ENCODE data around the gene BLACAT1. TPM values are rescaled to one million over a fixed set of nuclear protein-coding genes. Genes with fewer than 3 reads are reported as not detected.
A peak's percentile ranks its signal among the peaks of the same experiment; 100 is the strongest.

BLACAT1 gene
- total RNA-seq, 1 experiment from 2014 or later = 13.5 TPM

DNA sequence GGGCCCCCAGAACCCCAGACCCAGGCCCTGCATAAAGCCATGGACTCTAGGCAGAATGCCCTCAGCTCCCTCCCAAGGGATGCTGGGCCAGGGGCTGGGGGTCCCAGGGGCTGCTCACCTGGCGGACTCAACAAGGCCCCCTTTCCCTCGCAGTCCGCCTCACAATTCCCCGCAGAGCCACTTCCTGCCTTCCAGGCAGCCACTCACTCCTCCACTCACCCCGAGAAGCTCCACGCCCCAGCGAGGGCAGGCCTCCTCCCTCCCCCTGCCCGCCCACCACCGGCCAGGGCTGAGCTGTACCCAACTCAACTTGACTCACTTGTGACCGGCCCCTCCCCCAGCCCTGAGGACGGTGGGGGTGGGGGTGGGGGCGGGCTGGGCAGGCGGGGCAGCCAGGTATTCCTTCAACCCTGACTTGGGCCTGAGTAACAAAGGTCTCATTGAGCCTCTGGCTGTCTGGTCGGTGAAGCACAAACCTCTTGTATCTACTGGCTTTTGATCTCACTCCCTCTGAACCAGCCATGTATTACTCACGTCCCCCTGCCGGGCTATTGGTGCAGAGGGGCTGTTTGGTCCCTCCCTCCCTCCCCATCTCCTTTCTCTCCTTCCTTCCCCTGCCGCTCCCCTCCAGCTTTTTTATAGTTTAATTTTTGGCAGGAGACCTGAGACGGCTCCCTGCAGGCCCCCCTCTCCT is 5.9 kb downstream of the BLACAT1 start:
- no peaks in the 10 kb centered on the region for H3K9me3 ChIP-seq (ENCODE audit: insufficient read depth, low read depth)
- peaks cover 42% of the 10 kb centered on the region for H3K4me1 ChIP-seq (replicated peaks; ENCODE audit: insufficient read depth)
- peaks cover 6% of the 10 kb centered on the region; the same call in 1 of the 2 replicates for H4K20me1 ChIP-seq (ENCODE audit: insufficient read depth)
- peak overlapping the region; percentile 74 for H3K27ac ChIP-seq
- no peaks in the 10 kb centered on the region for H3K9me2 ChIP-seq (ENCODE audit: insufficient read depth)
- peak overlapping the region; percentile 79 for H3K4me3 ChIP-seq
- no TSS peak for BruUV-seq (replicated peaks)
- peak overlapping the region; percentile 93 for H3K4me2 ChIP-seq
- H2AFZ ChIP-seq = peak overlapping the region; percentile 70; the same call in 1 of the 2 replicates
- peak; percentile 93 to 95 for DNase-seq
- H3K79me2 ChIP-seq (ENCODE audit: low read depth) = peaks cover 48% of the 10 kb centered on the region
- peaks cover 37% of the 10 kb centered on the region for H3F3A ChIP-seq (ENCODE audit: insufficient read depth, low read depth)
- POLR2A ChIA-PET (ENCODE audit: unreplicated experiment) = interaction anchor here (0.5 to 1.3 kb wide), 5 partner anchors 9 to 1405 kb away, joined by 3 to 10 read pairs (median 8); no protein-coding TSS in a partner anchor
- no peaks in the 10 kb centered on the region for H3K36me3 ChIP-seq (ENCODE audit: low read depth)
- H3K27me3 ChIP-seq (ENCODE audit: insufficient read depth, low read depth) = peaks cover 1% of the 10 kb centered on the region; the same call in 1 of the 2 replicates
- TF ChIP-seq EZH2 (IDR thresholded peaks at IDR 0.05; ENCODE audit: low read depth) = no peak
- TF ChIP-seq, protein P1, sequence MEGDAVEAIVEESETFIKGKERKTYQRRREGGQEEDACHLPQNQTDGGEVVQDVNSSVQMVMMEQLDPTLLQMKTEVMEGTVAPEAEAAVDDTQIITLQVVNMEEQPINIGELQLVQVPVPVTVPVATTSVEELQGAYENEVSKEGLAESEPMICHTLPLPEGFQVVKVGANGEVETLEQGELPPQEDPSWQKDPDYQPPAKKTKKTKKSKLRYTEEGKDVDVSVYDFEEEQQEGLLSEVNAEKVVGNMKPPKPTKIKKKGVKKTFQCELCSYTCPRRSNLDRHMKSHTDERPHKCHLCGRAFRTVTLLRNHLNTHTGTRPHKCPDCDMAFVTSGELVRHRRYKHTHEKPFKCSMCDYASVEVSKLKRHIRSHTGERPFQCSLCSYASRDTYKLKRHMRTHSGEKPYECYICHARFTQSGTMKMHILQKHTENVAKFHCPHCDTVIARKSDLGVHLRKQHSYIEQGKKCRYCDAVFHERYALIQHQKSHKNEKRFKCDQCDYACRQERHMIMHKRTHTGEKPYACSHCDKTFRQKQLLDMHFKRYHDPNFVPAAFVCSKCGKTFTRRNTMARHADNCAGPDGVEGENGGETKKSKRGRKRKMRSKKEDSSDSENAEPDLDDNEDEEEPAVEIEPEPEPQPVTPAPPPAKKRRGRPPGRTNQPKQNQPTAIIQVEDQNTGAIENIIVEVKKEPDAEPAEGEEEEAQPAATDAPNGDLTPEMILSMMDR (conservative IDR thresholded peaks at IDR 0.05) = no peak
- CTCF ChIA-PET = interaction anchor here (0.6 kb wide), 1 partner anchor 803 kb away, joined by 3 read pairs; no protein-coding TSS in a partner anchor
- intact Hi-C loops (cut with micrococcal nuclease; ENCODE audit: unreplicated experiment) = loop anchor here (1.0 kb wide), 1 partner anchor 9 kb away; no protein-coding TSS in a partner anchor

DNA sequence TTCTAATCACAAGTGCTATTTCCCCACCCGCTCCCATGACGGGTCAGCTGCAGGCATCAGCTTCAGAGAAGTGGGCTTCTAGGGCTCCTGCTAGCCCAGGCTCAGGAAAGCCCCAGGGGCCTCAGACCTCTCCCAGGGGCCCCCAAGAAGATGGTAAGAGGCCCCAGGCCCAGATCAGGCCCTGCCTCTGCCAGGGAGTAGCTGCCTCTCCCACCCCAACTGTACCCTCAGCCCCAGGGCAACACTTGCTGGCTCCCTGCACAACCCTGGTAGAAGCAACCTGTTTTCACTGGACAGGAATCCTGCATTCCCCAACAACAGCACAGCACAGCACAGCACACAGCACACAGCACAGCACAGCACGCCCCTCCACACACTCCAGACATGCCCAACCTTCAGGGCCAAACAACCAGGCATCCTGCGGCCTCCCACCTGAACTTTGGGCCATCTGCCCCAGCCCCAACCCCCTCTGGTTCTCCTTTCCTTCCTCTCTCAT is 6.5 kb downstream of the BLACAT1 start:
- BruUV-seq (replicated peaks) = TSS peak; percentile 79
- Histone ChIP-seq H3K27me3 (ENCODE audit: insufficient read depth, low read depth) (no peaks in the 10 kb centered on the region), H3K4me3 (peak overlapping the region; percentile 79), H3K79me2 (ENCODE audit: low read depth) (peaks cover 48% of the 10 kb centered on the region), H3K4me2 (peak overlapping the region; percentile 93), H3K4me1 (replicated peaks; ENCODE audit: insufficient read depth) (peaks cover 44% of the 10 kb centered on the region), H3F3A (ENCODE audit: insufficient read depth, low read depth) (peaks cover 37% of the 10 kb centered on the region), H4K20me1 (ENCODE audit: insufficient read depth) (peaks cover 6% of the 10 kb centered on the region; the same call in 1 of the 2 replicates), H3K27ac (peak overlapping the region; percentile 74), H2AFZ (0 out of 2 replicates have a peak overlapping the region, but pooled peaks have one; percentile 46), H3K9me3 (ENCODE audit: insufficient read depth, low read depth) (no peaks in the 10 kb centered on the region), H3K36me3 (ENCODE audit: low read depth) (no peaks in the 10 kb centered on the region), H3K9me2 (ENCODE audit: insufficient read depth) (no peaks in the 10 kb centered on the region)
- intact Hi-C loops (cut with micrococcal nuclease; ENCODE audit: unreplicated experiment) = loop anchor here (1.0 kb wide), 1 partner anchor 8 kb away; no protein-coding TSS in a partner anchor
- CTCF ChIA-PET = interaction anchor here (0.6 to 1.3 kb wide), 2 partner anchors 36 to 803 kb away, joined by 3 read pairs; no protein-coding TSS in a partner anchor
- DNase-seq = no peak
- POLR2A ChIA-PET (ENCODE audit: unreplicated experiment) = interaction anchor here (0.5 to 1.3 kb wide), 5 partner anchors 8 to 892 kb away, joined by 3 to 9 read pairs (median 6); no protein-coding TSS in a partner anchor
- TF ChIP-seq, protein P1 (conservative IDR thresholded peaks at IDR 0.05) = no peak
- TF ChIP-seq EZH2 (IDR thresholded peaks at IDR 0.05; ENCODE audit: low read depth) = no peak

DNA sequence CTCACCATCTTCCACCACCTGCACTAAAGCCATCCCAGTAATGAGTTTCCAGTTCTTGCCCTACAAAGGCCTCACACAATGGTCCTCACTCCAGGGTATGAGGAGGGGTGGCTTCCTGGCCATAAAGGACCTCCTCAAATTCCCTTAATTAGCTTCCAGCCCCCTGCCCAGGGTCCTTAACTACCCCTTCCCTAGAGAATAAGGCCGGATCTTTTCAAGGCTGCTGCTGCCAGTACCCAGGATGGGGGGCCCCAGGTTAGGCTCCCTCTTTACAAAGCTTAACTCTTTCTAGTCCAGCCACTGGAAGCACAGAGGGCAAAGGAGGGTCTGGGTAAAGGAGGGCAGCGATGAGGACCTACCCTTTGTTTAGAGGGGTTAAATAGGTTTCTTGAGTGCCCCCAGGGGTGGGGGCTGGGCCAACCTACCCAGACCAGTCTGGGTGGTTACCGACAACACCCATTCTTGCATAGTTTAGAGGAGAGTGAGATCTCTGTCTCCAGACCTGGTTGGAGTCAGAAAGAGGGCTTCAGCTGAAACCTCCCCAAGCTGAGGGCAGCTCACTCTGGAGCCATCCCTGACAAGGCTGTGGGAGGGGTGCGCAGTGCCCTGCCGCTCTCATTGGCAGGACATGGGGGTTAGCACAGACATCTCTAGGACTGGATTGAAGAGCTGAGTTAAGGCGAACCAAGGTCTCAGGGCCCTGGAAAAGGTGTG is 7.1 kb downstream of the BLACAT1 start:
- intact Hi-C loops (cut with micrococcal nuclease; ENCODE audit: unreplicated experiment) = loop anchor here (1.0 kb wide), 1 partner anchor 7 kb away; no protein-coding TSS in a partner anchor
- ChIA-PET CTCF (interaction anchor here (1.3 kb wide), 1 partner anchor 37 kb away, joined by 3 read pairs; no protein-coding TSS in a partner anchor), POLR2A (ENCODE audit: unreplicated experiment) (interaction anchor here (0.6 kb wide), 1 partner anchor 115 kb away, joined by 6 read pairs; no protein-coding TSS in a partner anchor)
- Histone ChIP-seq H2AFZ (no peak overlapping the region), H4K20me1 (ENCODE audit: insufficient read depth) (peaks cover 6% of the 10 kb centered on the region; the same call in 1 of the 2 replicates), H3K27ac (peak overlapping the region; percentile 74), H3K36me3 (ENCODE audit: low read depth) (no peaks in the 10 kb centered on the region), H3F3A (ENCODE audit: insufficient read depth, low read depth) (peaks cover 37% of the 10 kb centered on the region), H3K9me2 (ENCODE audit: insufficient read depth) (no peaks in the 10 kb centered on the region), H3K4me1 (replicated peaks; ENCODE audit: insufficient read depth) (peaks cover 50% of the 10 kb centered on the region), H3K79me2 (ENCODE audit: low read depth) (peaks cover 48% of the 10 kb centered on the region), H3K27me3 (ENCODE audit: insufficient read depth, low read depth) (no peaks in the 10 kb centered on the region), H3K4me3 (peak overlapping the region; percentile 79), H3K4me2 (peak overlapping the region; percentile 93), H3K9me3 (ENCODE audit: insufficient read depth, low read depth) (no peaks in the 10 kb centered on the region)
- TF ChIP-seq EZH2 (IDR thresholded peaks at IDR 0.05; ENCODE audit: low read depth) = no peak
- TF ChIP-seq, protein P1 (conservative IDR thresholded peaks at IDR 0.05) = no peak
- DNase-seq = peak; percentile 44 to 65
- TSS peak; percentile 41 for BruUV-seq (replicated peaks)
